MM.1S (cell line): ENCODE results near the gene EIF3A.
"Not testable (repeated sequence)": the region's sequence is repeated elsewhere in the genome, so short reads cannot be mapped to it uniquely, and the experiment has no call there.

ENCODE experiments used
- DNase-seq: peaks from one replicate; pipeline ENCODE4 v3.0.0-alpha.2; 2015
- H2AFZ ChIP-seq: fragments of 300-600 bp; sonication (generic); 2 replicates; pipeline ENCODE4 v1.6.0; 2016; ENCODE audit warnings: antibody characterized with exemption, low read length
- H3F3A ChIP-seq: fragments of 300-600 bp; sonication (generic); 2 replicates; pipeline ENCODE4 v1.6.1; 2016; ENCODE audit warnings: mild to moderate bottlenecking, antibody characterized with exemption, low read length, moderate library complexity, mixed read lengths; ENCODE audit not compliant: insufficient read depth
- H3K27ac ChIP-seq: fragments of 300-600 bp; sonication (generic); 2 replicates; pipeline ENCODE4 v1.5.1; 2016; ENCODE audit warnings: mild to moderate bottlenecking, low read length
- H3K27me3 ChIP-seq: fragments of 300-600 bp; sonication (generic); replicated peaks from 2 replicates; pipeline ENCODE4 v1.6.0; 2016; ENCODE audit warnings: low read length; ENCODE audit not compliant: insufficient read depth
- H3K36me3 ChIP-seq: fragments of 300-600 bp; sonication (generic); replicated peaks from 2 replicates; pipeline ENCODE4 v1.6.1; 2016; ENCODE audit warnings: mild to moderate bottlenecking, low read length, mixed read lengths; ENCODE audit not compliant: insufficient read depth
- H3K4me1 ChIP-seq: fragments of 300-600 bp; sonication (generic); 2 replicates; pipeline ENCODE4 v1.6.1; 2016; ENCODE audit warnings: low read length, mixed read lengths
- H3K4me2 ChIP-seq: fragments of 300-600 bp; sonication (generic); 2 replicates; pipeline ENCODE4 v1.6.0; 2016; ENCODE audit warnings: low read depth, low read length
- H3K4me3 ChIP-seq: fragments of 300-600 bp; sonication (generic); 2 replicates; pipeline ENCODE4 v1.5.1; 2016; ENCODE audit warnings: low read length, mixed read lengths
- H3K79me2 ChIP-seq: fragments of 300-600 bp; sonication (generic); 2 replicates; pipeline ENCODE4 v1.6.1; 2016; ENCODE audit warnings: mixed run types, low read length, mixed read lengths
- H3K9ac ChIP-seq: fragments of 300-600 bp; sonication (generic); 2 replicates; pipeline ENCODE4 v1.6.1; 2016; ENCODE audit warnings: low read length, mixed read lengths
- H3K9me2 ChIP-seq: fragments of 300-600 bp; sonication (generic); replicated peaks from 2 replicates; pipeline ENCODE4 v1.6.1; 2016; ENCODE audit warnings: mild to moderate bottlenecking, low read length, mixed read lengths; ENCODE audit not compliant: insufficient read depth
- H3K9me3 ChIP-seq: fragments of 300-600 bp; sonication (generic); replicated peaks from 2 replicates; pipeline ENCODE4 v1.6.1; 2016; ENCODE audit warnings: mild to moderate bottlenecking, low read length, mixed read lengths; ENCODE audit not compliant: insufficient read depth
- H4K20me1 ChIP-seq: fragments of 300-600 bp; sonication (generic); 2 replicates; pipeline ENCODE4 v1.6.1; 2016; ENCODE audit warnings: mild to moderate bottlenecking, low read length, moderate library complexity, mixed read lengths; ENCODE audit not compliant: insufficient read depth
- CTCF ChIP-seq: fragments of 300-600 bp; sonication (generic); IDR thresholded peaks from 2 replicates; pipeline ENCODE4 v1.5.1; 2016; ENCODE audit warnings: antibody characterized with exemption, low read length, mixed read lengths
- EZH2 ChIP-seq: fragments of 300-600 bp; sonication (generic); optimal IDR thresholded peaks from 2 replicates; pipeline ENCODE3; 2017; ENCODE audit warnings: low read depth, mild to moderate bottlenecking, antibody characterized with exemption, low read length, mixed read lengths
- EZH2phosphoT487 ChIP-seq: fragments of 300-600 bp; sonication (generic); IDR thresholded peaks from 2 replicates; pipeline ENCODE4 v1.6.1; 2018; ENCODE audit warnings: antibody characterized with exemption, low read length

Gene EIF3A

DNA sequence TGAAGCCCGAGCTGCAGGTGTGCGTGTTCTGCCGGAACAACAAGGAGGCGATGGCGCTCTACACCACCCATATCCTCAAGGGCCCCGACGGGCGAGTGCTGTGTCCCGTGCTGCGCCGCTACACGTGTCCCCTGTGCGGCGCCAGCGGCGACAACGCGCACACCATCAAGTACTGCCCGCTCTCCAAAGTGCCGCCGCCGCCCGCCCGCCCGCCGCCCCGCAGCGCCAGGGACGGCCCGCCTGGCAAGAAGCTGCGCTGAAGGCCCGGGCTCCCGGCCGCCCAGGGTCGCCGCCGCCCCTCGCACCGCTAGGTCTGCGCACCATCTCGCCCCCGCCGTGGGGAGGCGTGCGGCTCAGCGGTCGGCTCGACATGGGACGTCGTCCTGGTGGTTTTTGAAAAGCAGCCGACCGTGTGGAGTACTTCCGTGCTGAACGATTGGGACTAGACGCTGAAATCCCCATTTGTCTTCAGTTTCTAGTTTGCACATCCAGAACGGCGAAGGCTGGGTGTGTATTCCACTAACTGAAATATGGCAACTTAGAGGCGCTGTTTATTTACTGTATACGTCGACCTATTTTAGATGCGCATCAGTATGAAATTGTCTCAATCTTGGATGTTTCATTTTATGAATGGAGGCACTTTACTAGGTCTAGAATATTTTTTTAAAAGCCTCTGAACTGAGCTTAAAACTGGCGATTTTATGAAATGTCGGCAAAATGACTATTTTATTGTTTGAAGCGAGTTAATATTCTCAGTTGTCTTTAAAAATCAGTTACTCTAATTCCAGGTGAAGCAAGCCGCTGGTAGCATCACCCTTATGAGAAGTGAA lies 50.0 kb downstream of the EIF3A start:
- H3K9me2 ChIP-seq, result no peaks in the 10 kb centered on the region
- peaks cover 20% of the 10 kb centered on the region for H3K79me2 ChIP-seq
- H3K4me1 ChIP-seq, result peaks cover 20% of the 10 kb centered on the region
- peak; percentile 82 for DNase-seq
- peak overlapping the region; percentile 53 for H3K4me3 ChIP-seq
- no peak overlapping the region for H2AFZ ChIP-seq
- TF ChIP-seq EZH2phosphoT487 (no peak), EZH2 (no peak), CTCF (no peak; the same call in none of the 2 replicates)
- H3F3A ChIP-seq, result peaks cover 32% of the 10 kb centered on the region
- peak overlapping the region; percentile 31; the same call in 1 of the 2 replicates for H3K27ac ChIP-seq
- peak overlapping the region; percentile 10; the same call in 1 of the 2 replicates for H3K9ac ChIP-seq
- H3K27me3 ChIP-seq, result no peaks in the 10 kb centered on the region
- peaks cover 8% of the 10 kb centered on the region; the same call in 1 of the 2 replicates for H3K36me3 ChIP-seq
- H3K9me3 ChIP-seq, result no peaks in the 10 kb centered on the region
- peaks cover 12% of the 10 kb centered on the region for H4K20me1 ChIP-seq
- peak overlapping the region; percentile 70 for H3K4me2 ChIP-seq

DNA sequence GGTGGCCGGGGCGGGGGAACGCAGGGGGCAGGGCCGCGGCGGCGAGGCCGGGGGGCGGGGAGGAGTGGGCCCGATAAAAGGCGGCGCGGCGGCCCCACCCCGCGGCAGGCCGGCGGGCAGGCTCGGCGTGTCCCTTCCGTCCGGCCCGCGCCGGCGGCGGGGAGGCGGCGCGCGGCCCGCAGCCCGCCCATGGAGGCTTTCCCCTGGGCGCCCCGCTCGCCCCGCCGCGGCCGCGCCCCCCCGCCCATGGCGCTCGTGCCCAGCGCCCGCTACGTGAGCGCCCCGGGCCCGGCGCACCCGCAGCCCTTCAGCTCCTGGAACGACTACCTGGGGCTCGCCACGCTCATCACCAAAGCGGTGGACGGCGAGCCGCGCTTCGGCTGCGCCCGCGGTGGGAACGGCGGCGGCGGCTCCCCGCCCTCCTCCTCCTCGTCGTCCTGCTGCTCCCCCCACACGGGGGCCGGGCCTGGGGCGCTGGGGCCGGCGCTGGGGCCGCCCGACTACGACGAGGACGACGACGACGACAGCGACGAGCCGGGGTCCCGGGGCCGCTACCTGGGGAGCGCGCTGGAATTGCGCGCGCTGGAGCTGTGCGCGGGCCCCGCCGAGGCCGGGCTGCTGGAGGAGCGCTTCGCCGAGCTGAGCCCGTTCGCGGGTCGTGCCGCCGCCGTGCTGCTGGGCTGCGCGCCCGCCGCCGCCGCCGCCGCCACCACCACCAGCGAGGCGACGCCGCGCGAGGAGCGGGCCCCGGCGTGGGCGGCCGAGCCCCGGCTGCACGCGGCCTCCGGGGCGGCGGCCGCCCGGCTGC lies 50.8 kb downstream of the EIF3A start, which contains the start of gene NANOS1:
NANOS1 (plus strand) TSS at position 102 of the 808 bp plus-strand sequence; CDS start at position 190, 88 bp downstream.
- no peaks in the 10 kb centered on the region for H3K9me2 ChIP-seq
- peaks cover 20% of the 10 kb centered on the region for H3K79me2 ChIP-seq
- H3K9ac ChIP-seq, result peak within 1 kb of the TSS; percentile 41; the same call in 1 of the 2 replicates
- H4K20me1 ChIP-seq, result peaks cover 12% of the 10 kb centered on the region
- H2AFZ ChIP-seq, result peak within 1 kb of the TSS; percentile 31
- peak within 1 kb of the TSS; percentile 57 for H3K4me3 ChIP-seq
- H3K27ac ChIP-seq, result peak within 1 kb of the TSS; percentile 31; the same call in 1 of the 2 replicates
- no peaks in the 10 kb centered on the region for H3K9me3 ChIP-seq
- H3K4me2 ChIP-seq, result peak within 1 kb of the TSS; percentile 70
- peaks cover 32% of the 10 kb centered on the region for H3F3A ChIP-seq
- peak; percentile 46 for DNase-seq
- H3K36me3 ChIP-seq, result peaks cover 7% of the 10 kb centered on the region; the same call in 1 of the 2 replicates
- H3K27me3 ChIP-seq, result no peaks in the 10 kb centered on the region
- TF ChIP-seq EZH2phosphoT487, result no peak
- no peak for TF ChIP-seq EZH2
- no peak for TF ChIP-seq CTCF
- H3K4me1 ChIP-seq, result peaks cover 20% of the 10 kb centered on the region

DNA sequence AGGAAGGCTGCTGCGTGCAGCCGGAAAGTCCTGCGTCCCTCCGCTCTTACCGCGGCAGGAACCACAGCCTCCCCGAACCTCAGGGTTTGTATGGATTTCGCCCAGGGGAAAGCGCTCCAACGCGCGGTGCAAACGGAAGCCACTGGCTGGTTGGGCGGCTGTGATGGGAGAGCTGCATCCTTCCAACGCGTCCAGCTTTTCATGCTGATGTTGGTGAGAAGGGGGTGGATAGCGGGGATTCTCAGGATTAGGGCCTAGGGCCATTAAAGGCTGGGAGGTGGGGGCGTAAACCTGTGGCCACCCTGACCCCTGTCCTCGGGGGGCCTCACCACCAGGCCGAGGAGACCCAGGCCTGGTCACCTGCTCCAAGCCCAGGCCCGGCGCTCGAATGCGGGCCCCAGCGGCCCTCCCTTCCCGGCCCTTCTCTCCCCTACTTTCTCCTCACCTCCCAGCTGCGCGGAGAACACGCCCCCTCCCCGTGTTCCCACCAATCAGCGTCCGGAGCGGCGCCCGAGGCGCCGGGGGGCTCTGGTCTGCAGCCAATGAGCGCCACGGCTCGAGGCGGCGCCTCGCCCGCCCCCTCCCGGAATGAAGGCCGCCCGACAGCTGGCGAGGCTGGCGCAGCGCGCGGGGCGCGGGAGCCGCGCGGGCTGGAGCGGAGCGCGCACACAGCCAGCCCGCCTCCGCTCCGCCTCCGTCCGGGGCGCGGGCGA lies 51.6 kb downstream of the EIF3A start:
- Histone ChIP-seq H3K4me1 (peaks cover 19% of the 10 kb centered on the region), H3K9me3 (no peaks in the 10 kb centered on the region), H4K20me1 (peaks cover 12% of the 10 kb centered on the region), H3F3A (peaks cover 31% of the 10 kb centered on the region), H3K4me2 (peak overlapping the region; percentile 48), H3K9ac (peak overlapping the region; percentile 7; the same call in 1 of the 2 replicates), H3K79me2 (peaks cover 13% of the 10 kb centered on the region), H2AFZ (peak overlapping the region; percentile 31), H3K9me2 (no peaks in the 10 kb centered on the region), H3K27ac (no peak overlapping the region), H3K4me3 (peak overlapping the region; percentile 50), H3K27me3 (no peaks in the 10 kb centered on the region), H3K36me3 (no peaks in the 10 kb centered on the region)
- TF ChIP-seq CTCF (peak; percentile 20), EZH2phosphoT487 (no peak), EZH2 (no peak)
- DNase-seq, result peak; percentile 92

- not testable (repeated sequence) for H3K27me3 ChIP-seq, H3K36me3 ChIP-seq, H3K9ac ChIP-seq
Measured at GRCh38 chr10:119028445-119028899, 52.1 kb downstream of the EIF3A start.

More at GRCh38 chr10:119028445-119028899, 52.1 kb downstream of the EIF3A start:
- Histone ChIP-seq H3K4me3 (peak overlapping the region; percentile 50; the same call in 1 of the 2 replicates), H2AFZ (peak overlapping the region; percentile 31), H3F3A (peaks cover 25% of the 10 kb centered on the region), H3K4me2 (peak overlapping the region; percentile 48; the same call in 1 of the 2 replicates), H4K20me1 (peaks cover 12% of the 10 kb centered on the region), H3K4me1 (peaks cover 15% of the 10 kb centered on the region)
- H3K9me2 ChIP-seq, H3K9me3 ChIP-seq, H3K27ac ChIP-seq, H3K79me2 ChIP-seq, DNase-seq: not testable (repeated sequence)
